Fibroblast of lung (primary cell): ENCODE data around the gene CHCHD1.
A peak's percentile ranks its signal among the peaks of the same experiment; 100 is the strongest.

ENCODE experiments used
- EZH2 ChIP-seq: IDR thresholded peaks from 2 replicates; pipeline ENCODE4 v1.5.1; 2012; ENCODE audit warnings: low read length, control low read depth, mild to moderate bottlenecking; ENCODE audit errors: missing control alignments
- TF ChIP-seq, protein P1 (sequence below), 2 donors: IDR thresholded peaks in 1 of 2; conservative IDR thresholded peaks in 1 of 2; 1 replicate in 1 of 2; 2 replicates in 1 of 2; pipeline ENCODE4 v1.5.1; 2011 to 2012; ENCODE audit warnings: low read length in 2 of 2, control low read depth in 1 of 2, inconsistent platforms in 1 of 2, low read depth in 1 of 2, mild to moderate bottlenecking in 1 of 2

DNA sequence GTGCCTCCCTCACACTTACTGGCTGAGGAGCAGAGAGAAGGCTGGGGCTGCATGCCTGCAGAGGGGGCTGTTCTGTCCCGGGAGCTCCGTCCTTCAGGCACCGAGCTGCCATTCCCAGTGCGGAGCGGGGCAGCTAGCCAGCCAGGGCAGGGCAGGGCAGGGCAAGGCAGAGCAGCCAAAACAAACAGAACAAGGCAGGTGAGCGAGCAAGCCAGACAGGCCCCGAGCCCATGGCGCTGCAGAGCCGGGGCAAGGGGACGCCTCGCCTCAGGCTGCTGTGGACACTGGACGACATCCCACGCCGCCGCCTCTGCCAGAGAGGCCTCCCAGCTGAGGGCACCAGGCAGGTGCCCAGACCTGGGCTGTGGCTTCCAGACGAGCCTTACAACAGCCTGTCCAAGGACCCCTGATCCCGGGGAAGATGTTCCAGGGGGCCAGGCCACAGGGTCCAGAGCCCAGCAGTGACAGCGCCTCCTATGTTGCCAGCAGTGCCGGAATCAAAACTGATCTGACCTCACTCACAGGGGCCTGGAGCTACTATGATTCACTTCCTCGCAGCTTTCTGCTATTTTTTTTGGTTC is 37.8 kb downstream of the CHCHD1 start:
- TF ChIP-seq, protein P1, sequence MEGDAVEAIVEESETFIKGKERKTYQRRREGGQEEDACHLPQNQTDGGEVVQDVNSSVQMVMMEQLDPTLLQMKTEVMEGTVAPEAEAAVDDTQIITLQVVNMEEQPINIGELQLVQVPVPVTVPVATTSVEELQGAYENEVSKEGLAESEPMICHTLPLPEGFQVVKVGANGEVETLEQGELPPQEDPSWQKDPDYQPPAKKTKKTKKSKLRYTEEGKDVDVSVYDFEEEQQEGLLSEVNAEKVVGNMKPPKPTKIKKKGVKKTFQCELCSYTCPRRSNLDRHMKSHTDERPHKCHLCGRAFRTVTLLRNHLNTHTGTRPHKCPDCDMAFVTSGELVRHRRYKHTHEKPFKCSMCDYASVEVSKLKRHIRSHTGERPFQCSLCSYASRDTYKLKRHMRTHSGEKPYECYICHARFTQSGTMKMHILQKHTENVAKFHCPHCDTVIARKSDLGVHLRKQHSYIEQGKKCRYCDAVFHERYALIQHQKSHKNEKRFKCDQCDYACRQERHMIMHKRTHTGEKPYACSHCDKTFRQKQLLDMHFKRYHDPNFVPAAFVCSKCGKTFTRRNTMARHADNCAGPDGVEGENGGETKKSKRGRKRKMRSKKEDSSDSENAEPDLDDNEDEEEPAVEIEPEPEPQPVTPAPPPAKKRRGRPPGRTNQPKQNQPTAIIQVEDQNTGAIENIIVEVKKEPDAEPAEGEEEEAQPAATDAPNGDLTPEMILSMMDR (conservative IDR thresholded peaks at IDR 0.05 in 1 of 2, IDR thresholded peaks at IDR 0.05 in 1 of 2; ENCODE audit: low read depth in 1 of 2, low read length in 2 of 2), result peak in 1 of 2 donors; percentile 5
- TF ChIP-seq EZH2, result no peak
